NT2/D1 (cell line): ENCODE measurements around the gene MAD2L2.

Experiments used
- SUZ12 ChIP-seq: IDR thresholded peaks from 2 replicates; pipeline ENCODE4 v1.6.1; 2011; ENCODE audit not compliant: insufficient read length, insufficient read depth; ENCODE audit errors: extremely low read depth
- ZNF274 ChIP-seq: IDR thresholded peaks from 2 replicates; pipeline ENCODE4 v1.6.1; 2011; ENCODE audit warnings: mild to moderate bottlenecking, low read depth, low read length

GRCh38 chr1:11638121-11638520 lies 42.8 kb downstream of the MAD2L2 start:
- no peak for TF ChIP-seq ZNF274
- TF ChIP-seq SUZ12 = no peak
